B cell (primary cell): ENCODE data around the gene PTPRT. TPM values are rescaled to one million over a fixed set of nuclear protein-coding genes. Genes with fewer than 3 reads are reported as not detected.

Experiments
- ATAC-seq: fragments of 200-7000 bp; cut with Tn5 transposase; one replicate; pipeline ENCODE4 v1.10.0; 2021; ENCODE audit warnings: low read depth, mild to moderate bottlenecking, moderate number of reproducible peaks, moderate library complexity
- CTCF ChIA-PET: fragments of 350-600 bp; sonication (Branson Sonifier 250); formaldehyde crosslinking; loops from one replicate; lab custom pipeline; 2021; ENCODE audit warnings: antibody characterized with exemption, inconsistent platforms; lab: Charles Lee
- POLR2A ChIA-PET: fragments of 350-600 bp; sonication (Branson Sonifier 250); formaldehyde crosslinking; loops from one replicate; lab custom pipeline; 2021; ENCODE audit warnings: antibody characterized with exemption; lab: Charles Lee
- DNase-seq: peaks from one replicate; pipeline ENCODE4 v3.0.0; 2013
- H2AFZ ChIP-seq: 2 replicates; pipeline ENCODE4 v1.6.1; 2012; ENCODE audit warnings: mild to moderate bottlenecking, low read depth, low read length; ENCODE audit not compliant: insufficient read depth, poor library complexity, severe bottlenecking
- H3K27ac ChIP-seq, 2 donors: 1 replicate in 1 of 2; 2 replicates in 1 of 2; pipeline ENCODE4 v1.5.1; 2012 to 2013; ENCODE audit warnings: low read length in 2 of 2, mild to moderate bottlenecking in 2 of 2, moderate library complexity in 1 of 2
- H3K27me3 ChIP-seq, 4 experiments: fragments of 200-600 bp in 1 of 4; sonication (generic) in 1 of 4; replicated peaks in 1 of 4; 1 replicate in 2 of 4; 2 replicates in 2 of 4; pipeline versions ENCODE4 v1.6.1 to v1.7.0; 2013 to 2016; ENCODE audit warnings: low read length in 3 of 4, mild to moderate bottlenecking in 2 of 4, mixed read lengths in 1 of 4, moderate library complexity in 1 of 4; ENCODE audit not compliant: insufficient read depth in 4 of 4, control insufficient read depth in 3 of 4; ENCODE audit errors: control extremely low read depth in 1 of 4
- H3K36me3 ChIP-seq, 2 experiments: replicated peaks in 1 of 2; 1 replicate in 1 of 2; 2 replicates in 1 of 2; pipeline versions ENCODE4 v1.6.1 to v1.7.1; 2013; ENCODE audit warnings: low read length in 1 of 2; ENCODE audit not compliant: insufficient read depth in 2 of 2, control insufficient read depth in 1 of 2; ENCODE audit errors: control extremely low read depth in 1 of 2, extremely low read depth in 1 of 2
- H3K4me1 ChIP-seq, 2 donors: fragments of 200-600 bp in 1 of 2; sonication (generic) in 1 of 2; 1 replicate in 1 of 2; 2 replicates in 1 of 2; pipeline versions ENCODE4 v1.5.1 to v1.6.1; 2013 to 2017; ENCODE audit warnings: low read length in 2 of 2; ENCODE audit not compliant: control insufficient read depth in 2 of 2, insufficient read depth in 2 of 2
- H3K4me2 ChIP-seq: replicated peaks from 2 replicates; pipeline ENCODE3; 2012; ENCODE audit warnings: mild to moderate bottlenecking, low read depth, low read length; ENCODE audit not compliant: poor library complexity, severe bottlenecking
- H3K4me3 ChIP-seq, 5 experiments: fragments of 200-600 bp in 1 of 5; sonication (generic) in 1 of 5; 1 replicate in 3 of 5; 2 replicates in 2 of 5; pipeline versions ENCODE4 v1.5.1 to v1.7.0; 2011 to 2016; ENCODE audit warnings: low read length in 4 of 5, mild to moderate bottlenecking in 4 of 5, low read depth in 2 of 5, control low read depth in 1 of 5, moderate library complexity in 1 of 5; ENCODE audit not compliant: insufficient read depth in 1 of 5; ENCODE audit errors: control extremely low read depth in 1 of 5, extremely low read depth in 1 of 5
- H3K79me2 ChIP-seq: fragments of 200-600 bp; sonication (generic); one replicate; pipeline ENCODE4 v1.6.0; 2016; ENCODE audit warnings: low read length; ENCODE audit not compliant: control insufficient read depth, insufficient read depth
- H3K9ac ChIP-seq: fragments of 200-600 bp; sonication (generic); 2 replicates; pipeline ENCODE4 v1.6.1; 2017; ENCODE audit warnings: mild to moderate bottlenecking, low read length, moderate library complexity
- H3K9me3 ChIP-seq, 3 donors: one replicate each; pipeline versions ENCODE4 v1.6.1 to v1.7.1; 2013; ENCODE audit warnings: low read length in 2 of 3; ENCODE audit not compliant: control insufficient read depth in 2 of 3, insufficient read depth in 1 of 3; ENCODE audit errors: control extremely low read depth in 1 of 3
- H4K20me1 ChIP-seq: 2 replicates; pipeline ENCODE4 v1.6.0; 2012; ENCODE audit warnings: mild to moderate bottlenecking, low read length; ENCODE audit not compliant: insufficient read depth, control insufficient read depth, poor library complexity, severe bottlenecking
- H3K27ac Mint-ChIP-seq: one replicate; pipeline ENCODE4 v1.8.0; 2021; ENCODE audit warnings: mixed read lengths
- H3K27me3 Mint-ChIP-seq: one replicate; pipeline ENCODE4 v1.8.0; 2021; ENCODE audit warnings: mixed read lengths
- H3K4me1 Mint-ChIP-seq: one replicate; pipeline ENCODE4 v1.8.0; 2021; ENCODE audit warnings: mixed read lengths
- H3K4me3 Mint-ChIP-seq: one replicate; pipeline ENCODE4 v1.8.0; 2021; ENCODE audit warnings: mixed read lengths
- H3K9me3 Mint-ChIP-seq: one replicate; pipeline ENCODE4 v1.8.0; 2022; ENCODE audit warnings: mixed read lengths; ENCODE audit not compliant: insufficient read depth
- CTCF ChIP-seq: fragments of 200-600 bp; IDR thresholded peaks from one replicate; pipeline ENCODE4 v1.8.0; 2022; ENCODE audit warnings: antibody characterized with exemption, mild to moderate bottlenecking
- EZH2 ChIP-seq: IDR thresholded peaks from 2 replicates; pipeline ENCODE4 v1.6.1; 2012; ENCODE audit warnings: borderline replicate concordance, low read depth, mild to moderate bottlenecking, moderate library complexity, low read length; ENCODE audit not compliant: insufficient read depth, poor library complexity, severe bottlenecking
- WGBS: methylation state at CpG from one replicate; pipeline ENCODE4 v1.1.5; 2013; ENCODE audit warnings: missing lambda C conversion rate; ENCODE audit not compliant: insufficient coverage; 5-methylcytosine and 5-hydroxymethylcytosine counted together
- intact Hi-C: fragments of 100-400 bp; cut with micrococcal nuclease; formaldehyde crosslinking; loops from one replicate; pipeline ENCODE4 v1.10.0; 2022
- polyA plus RNA-seq: library from polyadenylated mRNA; depleted of rRNA; stranded (reverse); fragments of >200 nt; gene quantifications from 2 replicates; pipeline ENCODE4 v1.2.3, GENCODE V29; 2012
- total RNA-seq, 2 donors: library from RNA; stranded (reverse); fragments of 120-200 nt in 1 of 2; gene quantifications; 1 replicate in 1 of 2; 2 replicates in 1 of 2; pipeline versions ENCODE4 v1.2.3 to v1.2.4, GENCODE V29; 2013 to 2022

Gene PTPRT
- total and polyA plus RNA-seq, 2 donors (not counting 1 experiment from before 2014, with no cell fraction given) = not detected

DNA sequence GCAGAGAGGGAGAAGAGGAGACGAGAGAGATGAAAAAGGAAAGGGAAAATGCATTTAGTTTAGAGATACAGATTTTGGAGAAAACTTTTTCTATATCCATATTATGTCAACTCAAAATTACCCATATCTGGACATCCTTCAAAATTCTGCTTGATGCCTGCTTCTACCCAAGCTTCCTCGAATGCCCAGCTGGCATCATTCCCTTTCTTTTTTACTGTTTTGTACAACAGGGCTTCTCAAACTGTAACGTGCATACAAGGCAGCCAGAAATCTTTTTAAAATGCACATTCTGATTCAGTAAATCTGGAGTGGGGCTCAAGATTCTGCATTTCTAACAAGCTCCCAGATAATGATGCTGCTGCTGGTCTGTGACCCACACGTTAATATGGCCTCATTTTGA, 1108.8 kb downstream of the PTPRT start:
- Histone ChIP-seq H3K27me3 (no peaks in the 10 kb centered on the region), H3K4me2 (no peak overlapping the region), H3K4me3 (no peak overlapping the region), H3K36me3 (no peaks in the 10 kb centered on the region), H3K79me2 (no peaks in the 10 kb centered on the region), H3K9ac (no peak overlapping the region), H3K4me1 (no peaks in the 10 kb centered on the region), H3K27ac (no peak overlapping the region), H2AFZ (no peak overlapping the region), H3K9me3 (peaks cover 0 to 17% (median 0%) of the 10 kb centered on the region in 3 donors), H4K20me1 (no peaks in the 10 kb centered on the region)
- ChIA-PET POLR2A (no interaction called here), CTCF (no interaction called here)
- TF ChIP-seq EZH2 (no peak), CTCF (no peak)
- intact Hi-C loops = no loop called here
- no peak for ATAC-seq
- whole genome bisulfite sequencing = 75% methylated on average over 3 of the region's 4 CpGs
- Mint-ChIP-seq H3K9me3 (no peaks in the 10 kb centered on the region), H3K4me1 (no peaks in the 10 kb centered on the region), H3K27me3 (no peaks in the 10 kb centered on the region), H3K4me3 (no peak overlapping the region), H3K27ac (no peak overlapping the region)
- no peak for DNase-seq

DNA sequence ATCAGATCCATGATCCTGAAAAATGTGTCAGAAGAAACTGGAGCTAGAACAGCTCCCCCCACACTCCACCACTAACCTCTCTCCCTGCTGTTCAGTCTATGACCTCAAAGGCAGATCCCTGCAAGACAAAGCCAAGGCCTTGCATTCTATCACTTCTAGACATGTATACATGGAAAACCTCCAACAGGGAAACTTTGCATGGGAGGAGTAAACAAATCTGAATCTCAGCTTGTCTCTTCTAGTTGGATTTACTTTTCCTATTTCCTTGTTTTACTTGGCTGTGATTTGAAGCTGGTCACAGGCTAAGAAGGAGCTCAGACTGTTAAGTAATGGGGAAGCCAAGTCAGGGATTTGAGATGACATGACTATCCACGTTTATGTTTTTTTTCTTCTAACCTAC, 1114.8 kb downstream of the PTPRT start:
- CTCF ChIA-PET = no interaction called here
- Mint-ChIP-seq H3K27ac (no peak overlapping the region), H3K4me3 (no peak overlapping the region), H3K4me1 (no peaks in the 10 kb centered on the region), H3K27me3 (no peaks in the 10 kb centered on the region), H3K9me3 (no peaks in the 10 kb centered on the region)
- intact Hi-C loops = no loop called here
- no peaks in the 10 kb centered on the region for H3K36me3 ChIP-seq
- POLR2A ChIA-PET = no interaction called here
- H4K20me1 ChIP-seq = no peaks in the 10 kb centered on the region
- TF ChIP-seq EZH2 = no peak
- no peak for TF ChIP-seq CTCF
- WGBS = 100% methylated on average over 1 of the region's 1 CpG
- ATAC-seq (no peak), DNase-seq (no peak)
- no peak overlapping the region for H3K9ac ChIP-seq
- no peaks in the 10 kb centered on the region for H3K4me1 ChIP-seq
- H3K4me3 ChIP-seq = no peak overlapping the region
- H3K9me3 ChIP-seq = peaks cover 0 to 8% (median 0%) of the 10 kb centered on the region in 3 donors
- H3K4me2 ChIP-seq = no peak overlapping the region
- H2AFZ ChIP-seq = no peak overlapping the region
- H3K79me2 ChIP-seq = no peaks in the 10 kb centered on the region
- H3K27me3 ChIP-seq = no peaks in the 10 kb centered on the region
- no peak overlapping the region for H3K27ac ChIP-seq
